OCI-LY3 (cell line): ENCODE data around the gene CYP39A1.

Experiments used
- H2AFZ ChIP-seq: fragments of 200-600, 300-600 bp; shearing (Covaris generic); 2 replicates; pipeline ENCODE4 v1.6.0; 2014; ENCODE audit warnings: antibody characterized with exemption, low read depth, low read length
- H3K27ac ChIP-seq: fragments of 200-600, 300-600 bp; sonication (generic); 2 replicates; pipeline ENCODE4 v1.5.1; 2014; ENCODE audit warnings: mild to moderate bottlenecking, low read length, moderate library complexity, mixed read lengths
- H3K27me3 ChIP-seq: fragments of 200-600, 300-600 bp; sonication (generic); 2 replicates; pipeline ENCODE4 v1.6.1; 2014; ENCODE audit warnings: low read depth, low read length, mixed read lengths
- H3K36me3 ChIP-seq: fragments of 200-600, 300-600 bp; sonication (generic); replicated peaks from 2 replicates; pipeline ENCODE3; 2014; ENCODE audit warnings: low read depth, low read length, mixed read lengths
- H3K4me1 ChIP-seq: fragments of 300-600, 200-600 bp; sonication (generic); 2 replicates; pipeline ENCODE4 v1.6.1; 2014; ENCODE audit warnings: low read length, mixed read lengths
- H3K4me2 ChIP-seq: fragments of 200-600, 300-600 bp; sonication (generic); 2 replicates; pipeline ENCODE4 v1.6.1; 2014; ENCODE audit warnings: low read length, mixed read lengths
- H3K4me3 ChIP-seq: fragments of 300-600, 200-600 bp; sonication (generic); 2 replicates; pipeline ENCODE4 v1.5.1; 2014; ENCODE audit warnings: antibody characterized with exemption, mild to moderate bottlenecking, low read length, moderate library complexity
- H3K79me2 ChIP-seq: fragments of 300-600, 200-600 bp; shearing (Covaris generic); 2 replicates; pipeline ENCODE4 v1.6.1; 2014; ENCODE audit warnings: mild to moderate bottlenecking, low read length, mixed read lengths
- H3K9ac ChIP-seq: fragments of 300-600, 200-600 bp; shearing (Covaris generic); 2 replicates; pipeline ENCODE4 v1.6.0; 2014; ENCODE audit warnings: mild to moderate bottlenecking, low read length, moderate library complexity
- H3K9me3 ChIP-seq: fragments of 200-600, 300-600 bp; shearing (Covaris generic); 2 replicates; pipeline ENCODE4 v1.6.1; 2014; ENCODE audit warnings: low read length, mixed read lengths; ENCODE audit not compliant: insufficient read depth
- H4K20me1 ChIP-seq: fragments of 200-600, 300-600 bp; sonication (generic); 2 replicates; pipeline ENCODE4 v1.6.1; 2016; ENCODE audit warnings: low read length, mixed read lengths; ENCODE audit not compliant: insufficient read depth
- CTCF ChIP-seq: fragments of 200-600, 300-600 bp; sonication (generic); IDR thresholded peaks from 2 replicates; pipeline ENCODE4 v1.5.1; 2014; ENCODE audit warnings: antibody characterized with exemption, low read length, low read depth
- EZH2phosphoT487 ChIP-seq: fragments of 200-600 bp; shearing (Covaris generic); IDR thresholded peaks from 2 replicates; pipeline ENCODE4 v1.6.1; 2018; ENCODE audit warnings: antibody characterized with exemption, mixed run types, low read depth

CYP39A1 gene

GRCh38 chr6:46501136-46502089 is 151.2 kb downstream of the CYP39A1 start:
- Histone ChIP-seq H3K27ac (no peak overlapping the region), H3K79me2 (no peaks in the 10 kb centered on the region), H3K27me3 (no peaks in the 10 kb centered on the region; the same call in 1 of the 2 replicates), H3K36me3 (no peaks in the 10 kb centered on the region), H3K9ac (no peak overlapping the region), H2AFZ (no peak overlapping the region), H3K4me3 (peak overlapping the region; percentile 39), H3K4me2 (peak overlapping the region; percentile 57), H4K20me1 (no peaks in the 10 kb centered on the region), H3K4me1 (peaks cover 26% of the 10 kb centered on the region), H3K9me3 (no peaks in the 10 kb centered on the region)
- TF ChIP-seq EZH2phosphoT487 (no peak), CTCF (no peak)

GRCh38 chr6:46500382-46500781 is 152.2 kb downstream of the CYP39A1 start:
- no peak overlapping the region for H3K4me2 ChIP-seq
- no peaks in the 10 kb centered on the region for H3K9me3 ChIP-seq
- TF ChIP-seq CTCF = no peak
- no peak overlapping the region for H3K9ac ChIP-seq
- H3K27ac ChIP-seq = no peak overlapping the region
- peaks cover 23% of the 10 kb centered on the region for H3K4me1 ChIP-seq
- H4K20me1 ChIP-seq = no peaks in the 10 kb centered on the region
- H3K36me3 ChIP-seq = no peaks in the 10 kb centered on the region
- H3K4me3 ChIP-seq = no peak overlapping the region
- H3K79me2 ChIP-seq = no peaks in the 10 kb centered on the region
- H2AFZ ChIP-seq = no peak overlapping the region
- peaks cover 3% of the 10 kb centered on the region; the same call in 1 of the 2 replicates for H3K27me3 ChIP-seq
